Pancreas (tissue), 10 donors: ENCODE results near the gene BZW2. TPM values are rescaled to one million over a fixed set of nuclear protein-coding genes. Genes with fewer than 3 reads are reported as not detected.

Source experiments
- ATAC-seq, 4 donors: fragments of 200-7000 bp; cut with Tn5 transposase; one replicate each; pipeline versions ENCODE4 v1.8.0 to v1.9.1; 2020; ENCODE audit warnings: mild to moderate bottlenecking in 4 of 4, moderate library complexity in 4 of 4
- DNase-seq, 6 donors: peaks; one replicate each; pipeline ENCODE4 v3.0.0-alpha.2; 2020
- FAIRE-seq: peaks from 2 replicates; lab custom pipeline; 2012; peaks lifted over from hg19 to GRCh38; lab: Jason Lieb, UNC
- H3K27ac ChIP-seq, 4 donors: fragments of 200-600 bp; sonication (generic); 1 replicate in 3 of 4; 2 replicates in 1 of 4; pipeline versions ENCODE4 v1.5.0 to v1.8.0; 2020
- H3K27me3 ChIP-seq, 4 donors: fragments of 200-600 bp; one replicate each; pipeline ENCODE4 v1.8.0; 2021
- H3K36me3 ChIP-seq, 3 donors: fragments of 200-600 bp; sonication (generic) in 1 of 3; one replicate each; pipeline versions ENCODE4 v1.5.0 to v1.8.0; 2020 to 2021
- H3K4me1 ChIP-seq, 3 donors: fragments of 200-600 bp; one replicate each; pipeline ENCODE4 v1.8.0; 2021
- H3K4me3 ChIP-seq, 4 donors: fragments of 200-600 bp; sonication (generic) in 2 of 4; one replicate each; pipeline versions ENCODE4 v1.5.0 to v1.8.0; 2020 to 2021
- H3K9me3 ChIP-seq, 4 donors: fragments of 200-600 bp; one replicate each; pipeline ENCODE4 v1.8.0; 2021
- CTCF ChIP-seq, 4 donors: fragments of 200-600 bp; sonication (generic) in 3 of 4; IDR thresholded peaks; one replicate each; pipeline versions ENCODE4 v1.5.0 to v1.8.0; 2021; ENCODE audit warnings: antibody characterized with exemption in 4 of 4
- whole genome bisulfite sequencing, 2 donors: extraction: QIAGEN DNeasy Blood & Tissue Kit; methylation state at CpG; one replicate each; pipeline ENCODE4 v1.1.7; 2013; 5-methylcytosine and 5-hydroxymethylcytosine counted together
- intact Hi-C, 3 donors: fragments of 100-400 bp; cut with DNase I; formaldehyde crosslinking; loops; one replicate each; pipeline versions ENCODE4 v1.11.1 to v1.14.2; 2022
- polyA plus RNA-seq, 2 donors: library from polyadenylated mRNA; stranded (reverse); fragments of 200-250 nt; gene quantifications; one replicate each; pipeline ENCODE4 v1.2.3, GENCODE V29; 2013
- total RNA-seq, 6 donors: library from RNA; stranded (reverse); fragmentation: NEBNext Ultra II Directional in 4 of 6; extraction: Animal tissue kit (Norgen Biotek cat#: 25700) in 4 of 6; gene quantifications; one replicate each; pipeline versions ENCODE4 v1.2.1 to v1.2.4, GENCODE V29; 2021 to 2023
- donor health status: healthy with polysubstance abuse.
- donor health status: DM: no; HTN: no; CAD: no; lungs with moderate emphysema.
- donor health status: DM: no; HTN: no; CAD: no.
- donor health status: control.
- donor health status: control.
- donor health status: Bipolar disorder and iron deficiency.
- donor health status: DM: yes; HTN: yes; CAD: no.
- donor health status: DM: no; HTN: no; CAD: no.
- donor health status: DM: no; HTN: no; CAD: no.
- donor health status: DM: yes; HTN: yes; CAD: no.

Gene BZW2
- total and polyA plus RNA-seq, 8 donors = 10.5 to 29.9 (median 18.2) TPM

DNA sequence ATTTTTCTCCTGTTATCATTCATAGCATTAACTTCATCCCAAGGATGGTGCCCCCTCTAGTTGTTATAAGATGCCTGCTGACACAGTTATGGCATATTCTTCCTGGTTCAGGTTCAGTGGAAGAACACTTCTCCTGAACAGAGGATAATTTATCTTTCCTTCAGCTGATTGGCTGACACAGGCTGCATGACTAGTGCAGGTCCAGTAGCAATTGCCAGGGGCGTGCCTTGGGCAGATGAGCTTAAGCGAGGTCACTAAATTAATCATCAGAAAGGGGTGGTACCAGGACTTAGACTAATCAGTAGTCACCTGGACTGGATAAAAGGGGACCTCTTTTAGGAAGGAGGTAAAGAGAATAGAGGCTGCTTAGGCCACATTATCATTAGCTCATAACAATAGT, 42.3 kb downstream of the BZW2 start:
- DNase-seq (no peak), ATAC-seq (no peak), FAIRE-seq (no peak)
- intact Hi-C loops = no loop called here
- Histone ChIP-seq H3K27me3 (no peaks in the 10 kb centered on the region), H3K4me3 (no peak overlapping the region), H3K36me3 (peaks cover 0 to 7% (median 0%) of the 10 kb centered on the region in 3 donors), H3K27ac (no peak overlapping the region), H3K4me1 (no peaks in the 10 kb centered on the region), H3K9me3 (no peaks in the 10 kb centered on the region)
- 94 to 100% methylated on average over 2 of the region's 2 CpGs for WGBS, 2 donors
- TF ChIP-seq CTCF (IDR thresholded peaks at IDR 0.05) = no peak

DNA sequence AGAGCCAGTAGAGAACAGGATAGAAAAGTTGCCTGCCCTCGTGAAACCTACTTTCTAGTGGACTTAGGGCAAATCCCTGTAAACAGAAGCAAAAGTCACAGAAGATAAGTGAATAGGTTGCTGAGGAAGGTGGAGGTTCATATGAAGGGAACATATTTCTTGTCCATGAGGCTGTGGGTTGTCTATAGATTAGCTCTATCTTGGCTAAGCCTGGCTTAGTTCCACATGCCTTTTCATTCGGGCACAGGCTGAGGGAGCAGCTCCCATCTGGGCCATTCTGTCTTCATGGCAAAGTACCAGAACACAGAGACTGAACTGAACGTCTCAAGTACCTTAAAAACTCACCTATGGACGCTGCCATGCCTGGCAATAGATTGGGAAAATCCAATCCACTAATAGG, 45.3 kb downstream of the BZW2 start:
- intact Hi-C loops = loop anchor here in 2 of 3 donors (10.0 kb wide), 2 partner anchors 224 to 234 kb away; no protein-coding TSS in a partner anchor
- 77 to 79% methylated on average over 4 of the region's 4 CpGs for WGBS, 2 donors

GRCh38 chr7:16693601-16694318, 47.8 kb downstream of the BZW2 start:
- Histone ChIP-seq H3K27ac (no peak overlapping the region), H3K9me3 (no peaks in the 10 kb centered on the region), H3K27me3 (no peaks in the 10 kb centered on the region), H3K4me3 (no peak overlapping the region), H3K4me1 (no peaks in the 10 kb centered on the region), H3K36me3 (peaks cover 0 to 7% (median 0%) of the 10 kb centered on the region in 3 donors)
- 92 to 97% methylated on average over 2 of the region's 2 CpGs for WGBS, 2 donors
- TF ChIP-seq CTCF (IDR thresholded peaks at IDR 0.05) = no peak
- no peak for ATAC-seq
- FAIRE-seq = no peak
- intact Hi-C loops = loop anchor here in 2 of 3 donors (10.0 kb wide), 2 partner anchors 221 to 231 kb away; no protein-coding TSS in a partner anchor
- no peak for DNase-seq

More for the DNA sequence above, 45.3 kb downstream of the BZW2 start:
- no peak for TF ChIP-seq CTCF (IDR thresholded peaks at IDR 0.05)
- Histone ChIP-seq H3K4me3 (no peak overlapping the region), H3K9me3 (no peaks in the 10 kb centered on the region), H3K36me3 (peaks cover 0 to 7% (median 0%) of the 10 kb centered on the region in 3 donors), H3K4me1 (no peaks in the 10 kb centered on the region), H3K27ac (no peak overlapping the region), H3K27me3 (no peaks in the 10 kb centered on the region)
- DNase-seq = no peak
- no peak for FAIRE-seq
- no peak for ATAC-seq

DNA sequence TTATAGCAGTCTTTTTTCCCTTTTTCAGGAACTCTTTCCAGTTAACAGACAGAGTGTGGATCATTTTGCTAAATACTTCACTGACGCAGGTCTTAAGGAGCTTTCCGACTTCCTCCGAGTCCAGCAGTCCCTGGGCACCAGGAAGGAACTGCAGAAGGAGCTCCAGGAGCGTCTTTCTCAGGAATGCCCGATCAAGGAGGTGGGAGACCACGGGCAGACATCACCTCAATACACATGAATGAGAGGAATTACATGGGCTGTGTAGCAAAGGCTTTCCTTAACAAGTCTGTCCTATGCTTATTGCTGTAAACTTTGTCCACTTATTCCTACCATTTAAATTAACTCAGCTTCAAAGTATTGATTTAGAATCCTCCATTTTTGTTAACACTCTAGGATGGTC, 48.8 kb downstream of the BZW2 start:
- H3K4me1 ChIP-seq = no peaks in the 10 kb centered on the region
- no peaks in the 10 kb centered on the region for H3K27me3 ChIP-seq
- TF ChIP-seq CTCF (IDR thresholded peaks at IDR 0.05) = no peak
- no peak overlapping the region for H3K27ac ChIP-seq
- DNase-seq = no peak
- ATAC-seq = no peak
- intact Hi-C loops = loop anchor here in 2 of 3 donors (10.0 kb wide), 2 partner anchors 220 to 230 kb away; no protein-coding TSS in a partner anchor
- H3K36me3 ChIP-seq = peaks cover 0 to 4% (median 0%) of the 10 kb centered on the region in 3 donors
- no peak for FAIRE-seq
- WGBS, 2 donors = 85 to 90% methylated on average over 6 of the region's 6 CpGs
- H3K4me3 ChIP-seq = no peak overlapping the region
- no peaks in the 10 kb centered on the region for H3K9me3 ChIP-seq
